T-helper 9 cell (primary cell): ENCODE measurements around the gene OR2D3.
"Not testable (repeated sequence)": the region's sequence is repeated elsewhere in the genome, so short reads cannot be mapped to it uniquely, and the experiment has no call there.

ENCODE experiments used
- DNase-seq: peaks from one replicate; pipeline ENCODE4 v3.0.0-alpha.2; 2020

The OR2D3 gene

DNA sequence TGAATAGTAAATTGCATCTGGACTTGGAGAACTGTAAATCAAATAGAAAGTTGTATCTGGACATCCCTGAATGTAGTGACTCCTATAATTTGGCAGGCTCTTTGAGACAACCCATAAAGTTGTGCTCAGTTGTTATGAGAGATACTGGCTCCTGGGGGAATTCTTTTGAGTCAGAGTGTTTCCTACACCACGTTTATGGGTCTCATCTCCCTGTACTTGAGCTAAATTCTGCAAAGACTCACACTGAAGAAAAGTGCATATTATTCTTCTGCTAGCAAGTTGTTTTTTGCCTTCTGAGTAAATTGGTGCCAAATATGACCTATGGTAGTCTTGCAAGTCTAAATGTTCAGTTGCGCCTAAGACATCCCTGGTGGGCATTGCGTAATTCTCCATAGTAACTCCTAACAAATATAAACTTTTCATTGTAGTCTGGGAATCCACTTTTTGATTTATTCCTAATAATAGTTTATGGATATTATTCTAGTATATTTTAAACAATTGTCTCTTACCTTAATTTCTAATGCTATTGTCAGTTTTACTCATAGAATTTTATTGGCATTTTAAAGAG lies 10.4 kb downstream of the OR2D3 start:
- DNase-seq: no peak

GRCh38 chr11:6932145-6932544 lies 11.3 kb downstream of the OR2D3 start:
- no peak for DNase-seq

DNA sequence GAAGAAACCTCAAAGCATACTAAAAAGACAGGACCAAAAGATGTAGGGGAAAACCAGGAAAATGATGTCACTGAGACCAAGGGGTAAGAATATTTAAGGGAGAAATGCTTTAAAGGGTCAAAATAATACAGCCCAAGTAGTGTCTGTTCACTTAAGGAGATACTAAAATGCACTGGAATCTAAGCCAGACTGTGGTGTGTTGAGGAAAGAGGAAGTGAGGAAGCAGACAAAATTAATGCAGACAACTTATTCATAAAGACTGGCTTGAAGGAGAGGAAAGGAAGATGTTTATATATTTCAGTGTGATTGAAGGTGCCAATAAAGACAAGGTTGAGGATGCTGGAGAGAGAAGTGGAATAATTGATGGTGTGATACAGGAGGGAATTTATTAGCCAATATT lies 21.2 kb downstream of the OR2D3 start:
- no peak for DNase-seq

DNA sequence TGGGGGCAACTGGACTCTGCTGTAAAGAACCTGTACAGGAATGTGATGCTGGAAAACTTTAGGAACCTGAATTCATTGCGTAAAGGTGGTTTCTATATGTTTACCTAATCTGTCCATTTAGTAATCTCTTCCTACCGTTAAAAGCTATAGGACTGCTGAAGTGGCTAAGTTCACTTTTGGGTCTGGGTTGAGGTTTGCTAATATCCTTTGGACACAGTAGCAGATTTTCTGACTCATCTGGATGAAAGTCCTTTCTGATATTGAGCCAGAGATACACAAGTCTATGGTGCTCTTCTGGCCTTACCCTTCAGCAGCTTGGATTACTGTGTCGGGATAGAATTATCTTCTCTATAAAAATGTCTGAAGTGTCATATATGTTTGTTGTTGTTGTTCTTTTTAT lies 22.3 kb downstream of the OR2D3 start:
- DNase-seq: no peak

- DNase-seq: not testable (repeated sequence)
These were observed 33.4 kb downstream of the OR2D3 start for GRCh38 chr11:6954248-6954647.

DNA sequence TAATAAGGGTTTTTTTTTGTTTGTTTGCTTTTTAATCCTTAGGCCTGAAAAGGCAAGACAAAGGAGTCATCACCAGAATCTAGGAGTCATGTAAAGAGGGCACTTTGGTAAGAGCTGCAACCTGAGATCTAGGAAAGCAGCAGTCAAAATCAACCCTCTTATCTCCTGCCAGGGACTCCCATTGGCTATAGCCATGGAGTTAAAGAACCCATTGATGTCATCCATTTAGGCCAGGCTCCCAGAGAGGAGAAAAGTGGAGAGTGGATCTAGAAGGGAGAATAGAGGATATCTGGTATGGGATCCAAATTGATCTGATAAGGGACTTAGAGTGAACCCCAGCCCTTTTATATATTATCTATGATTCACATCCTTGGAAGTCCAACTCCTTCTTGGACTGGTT lies 41.3 kb downstream of the OR2D3 start:
- DNase-seq: no peak

DNA sequence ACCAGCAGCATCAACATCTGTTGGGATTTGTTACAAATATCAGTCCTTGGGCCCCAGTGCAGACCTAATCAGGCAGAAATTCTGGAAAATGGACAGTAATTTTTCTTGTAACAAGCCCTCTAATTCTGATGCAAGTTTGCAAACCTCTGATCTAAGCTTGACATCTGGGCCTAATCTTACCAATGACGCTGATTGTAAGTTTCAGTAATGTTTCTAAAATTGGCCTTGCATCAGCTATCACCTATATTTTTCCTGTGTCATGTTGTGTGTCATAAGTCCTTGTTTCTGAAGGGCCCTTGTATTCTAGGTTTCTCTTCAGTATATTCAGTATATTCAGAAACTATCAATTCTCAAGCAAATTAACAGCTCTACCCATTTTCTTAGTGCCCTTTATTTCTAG lies 41.9 kb downstream of the OR2D3 start:
- DNase-seq: no peak

GRCh38 chr11:6968816-6969215 lies 48.0 kb downstream of the OR2D3 start:
- no peak for DNase-seq

DNA sequence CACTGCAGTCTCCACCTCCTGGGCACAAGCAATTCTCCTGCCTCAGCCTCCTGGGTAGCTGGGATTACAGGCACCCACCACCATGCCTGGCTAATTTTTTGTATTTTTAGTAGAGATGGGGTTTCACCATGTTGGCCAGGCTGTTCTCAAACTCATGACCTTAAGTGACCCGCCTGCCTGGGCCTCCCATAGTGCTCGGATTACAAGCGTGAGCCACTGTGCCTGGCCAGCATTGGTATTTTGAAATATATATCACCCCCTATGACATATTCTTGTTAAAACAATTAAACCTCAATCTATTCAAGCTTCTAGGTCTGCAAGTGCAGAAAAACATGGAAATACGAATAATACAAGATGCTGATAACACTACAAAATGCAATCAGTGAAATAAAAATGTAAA lies 49.1 kb downstream of the OR2D3 start:
- DNase-seq: not testable (repeated sequence)
